SK-N-SH treated with all-trans-retinoic acid at 6 μM for 48 hours (cell line): ENCODE measurements around the gene MAGEB3.

ENCODE experiments used
- ATAC-seq: fragments of 200-7000 bp; cut with Tn5 transposase; 3 replicates; pipeline ENCODE4 v1.9.1; 2020; ENCODE audit warnings: mild to moderate bottlenecking, moderate library complexity
- ARNTL ChIP-seq: fragments of 450-650 bp; formaldehyde crosslinking; IDR thresholded peaks from 2 replicates; pipeline ENCODE4 v1.5.0; 2020; ENCODE audit warnings: low read depth, mild to moderate bottlenecking, moderate library complexity, borderline replicate concordance
- BACH2 ChIP-seq: fragments of 250-450 bp; sonication (Bioruptor Pico); IDR thresholded peaks from 2 replicates; pipeline ENCODE4 v1.9.0; 2021; ENCODE audit warnings: mild to moderate bottlenecking, borderline replicate concordance
- CSDC2 ChIP-seq: fragments of 250-450 bp; sonication (Bioruptor Pico); IDR thresholded peaks from 2 replicates; pipeline ENCODE4 v1.5.0; 2020; ENCODE audit warnings: mild to moderate bottlenecking, moderate library complexity
- ESRRG ChIP-seq: fragments of 250-450 bp; sonication (Bioruptor Pico); IDR thresholded peaks from 2 replicates; pipeline ENCODE4 v1.6.1; 2021; ENCODE audit warnings: mild to moderate bottlenecking
- GLIS3 ChIP-seq: fragments of 250-450 bp; sonication (Bioruptor Pico); IDR thresholded peaks from 2 replicates; pipeline ENCODE4 v1.5.0; 2020; ENCODE audit warnings: mild to moderate bottlenecking, moderate library complexity
- ISL1 ChIP-seq: fragments of 250-450 bp; sonication (Bioruptor Pico); IDR thresholded peaks from 2 replicates; pipeline ENCODE4 v2.1.2; 2022; ENCODE audit warnings: mild to moderate bottlenecking, moderate library complexity
- OSR1 ChIP-seq: fragments of 250-450 bp; sonication (Bioruptor Pico); IDR thresholded peaks from 2 replicates; pipeline ENCODE4 v1.8.0; 2022; ENCODE audit warnings: moderate library complexity, mild to moderate bottlenecking, inconsistent platforms
- PPARA ChIP-seq: fragments of 250-450 bp; sonication (Bioruptor Pico); IDR thresholded peaks from 2 replicates; pipeline ENCODE4 v1.5.0; 2020; ENCODE audit warnings: mild to moderate bottlenecking, borderline replicate concordance
- RARB ChIP-seq: fragments of 250-450 bp; sonication (Bioruptor Pico); IDR thresholded peaks from 2 replicates; pipeline ENCODE4 v1.8.0; 2021; ENCODE audit warnings: mild to moderate bottlenecking, moderate library complexity
- SNAI2 ChIP-seq: fragments of 250-450 bp; sonication (Bioruptor Pico); IDR thresholded peaks from 2 replicates; pipeline ENCODE4 v1.5.0; 2020; ENCODE audit warnings: mild to moderate bottlenecking, moderate library complexity
- TCF4 ChIP-seq: fragments of 250-450 bp; sonication (Bioruptor Pico); IDR thresholded peaks from 2 replicates; pipeline ENCODE4 v1.8.0; 2021; ENCODE audit warnings: mild to moderate bottlenecking, moderate library complexity, borderline replicate concordance
- TOX ChIP-seq: fragments of 250-450 bp; sonication (Bioruptor Pico); IDR thresholded peaks from 2 replicates; pipeline ENCODE4 v1.8.0; 2021; ENCODE audit warnings: mild to moderate bottlenecking, moderate library complexity, borderline replicate concordance
- ZC3H10 ChIP-seq: fragments of 250-450 bp; sonication (Bioruptor Pico); IDR thresholded peaks from 2 replicates; pipeline ENCODE4 v1.5.1; 2021; ENCODE audit warnings: mild to moderate bottlenecking, moderate library complexity
- ZFP3 ChIP-seq: fragments of 250-450 bp; sonication (Bioruptor Pico); IDR thresholded peaks from 2 replicates; pipeline ENCODE4 v1.5.0; 2020; ENCODE audit warnings: mild to moderate bottlenecking, moderate library complexity
- ZFP30 ChIP-seq: fragments of 450-650 bp; formaldehyde crosslinking; IDR thresholded peaks from 2 replicates; pipeline ENCODE4 v1.5.0; 2022; ENCODE audit warnings: mild to moderate bottlenecking, moderate library complexity
- ZNF565 ChIP-seq: fragments of 450-650 bp; formaldehyde crosslinking; conservative IDR thresholded peaks from 2 replicates; pipeline ENCODE4 v1.5.0; 2020; ENCODE audit warnings: low read depth, mild to moderate bottlenecking, moderate library complexity
- TF ChIP-seq, protein P1 (sequence below): fragments of 250-450 bp; sonication (Bioruptor Pico); IDR thresholded peaks from 2 replicates; pipeline ENCODE4 v1.5.1; 2021; ENCODE audit warnings: mild to moderate bottlenecking, moderate library complexity
- TF ChIP-seq, protein P2 (sequence below): fragments of 250-450 bp; sonication (Bioruptor Pico); IDR thresholded peaks from 2 replicates; pipeline ENCODE4 v1.8.0; 2020; ENCODE audit warnings: mild to moderate bottlenecking, moderate library complexity, borderline replicate concordance
- TF ChIP-seq, protein P3 (sequence below): fragments of 250-450 bp; sonication (Bioruptor Pico); IDR thresholded peaks from 2 replicates; pipeline ENCODE4 v1.5.0; 2020; ENCODE audit warnings: mild to moderate bottlenecking, moderate library complexity
- TF ChIP-seq, protein P4 (sequence below): fragments of 250-450 bp; sonication (Bioruptor Pico); IDR thresholded peaks from 2 replicates; pipeline ENCODE4 v1.5.1; 2020; ENCODE audit warnings: low read depth, mild to moderate bottlenecking, moderate library complexity
- TF ChIP-seq, protein P5 (sequence below): fragments of 250-450 bp; sonication (Bioruptor Pico); IDR thresholded peaks from 2 replicates; pipeline ENCODE4 v1.8.0; 2021; ENCODE audit warnings: low read depth, mild to moderate bottlenecking, moderate library complexity, borderline replicate concordance

The MAGEB3 gene

DNA sequence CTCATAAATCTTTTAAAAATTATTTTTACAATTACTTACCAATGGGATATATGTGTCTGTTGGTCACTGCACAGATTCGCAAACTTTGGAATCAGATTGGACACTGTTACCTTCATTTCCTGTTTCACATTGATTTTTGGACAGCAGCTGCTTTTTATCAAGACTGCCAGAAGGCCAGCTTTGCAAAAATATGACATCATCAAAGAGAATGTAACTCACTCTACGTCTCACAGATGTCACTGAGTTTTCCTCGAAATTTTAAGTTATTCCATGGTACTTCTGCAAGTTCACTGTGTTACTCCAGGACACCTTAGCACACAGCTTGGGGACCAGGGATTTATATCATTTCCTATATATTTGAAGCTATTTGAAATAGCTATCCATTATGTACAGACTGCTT lies 46.9 kb upstream of the MAGEB3 start:
- peak; percentile 40; the same call in 2 of the 3 replicates for ATAC-seq

DNA sequence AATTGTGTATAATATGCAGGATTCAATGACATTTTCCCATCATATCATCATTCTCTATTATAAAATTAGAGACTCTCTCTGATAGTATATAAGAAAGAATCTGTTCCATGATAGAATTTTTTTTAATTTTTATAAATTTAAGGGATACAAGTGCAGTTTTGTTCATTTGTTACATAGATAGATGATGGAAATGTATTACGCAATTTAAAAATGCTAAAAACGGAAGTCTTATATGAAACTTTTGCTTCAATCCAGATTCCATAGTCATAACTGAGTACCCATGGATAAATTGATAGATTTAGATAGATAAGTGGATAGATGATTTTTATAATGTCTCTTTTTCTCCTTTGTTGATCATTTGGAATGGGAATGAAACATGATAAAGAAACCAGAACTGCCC lies 40.0 kb upstream of the MAGEB3 start:
- ATAC-seq, result no peak
- TF ChIP-seq OSR1 (no peak), ZFP3 (CRISPR knock-in tag) (no peak), TCF4 (CRISPR knock-in tag) (no peak), TOX (no peak), ZNF565 (CRISPR knock-in tag) (no peak), CSDC2 (CRISPR knock-in tag) (no peak), ZC3H10 (CRISPR knock-in tag) (no peak), ISL1 (no peak), BACH2 (CRISPR knock-in tag) (no peak), ARNTL (CRISPR knock-in tag) (no peak), PPARA (CRISPR knock-in tag) (no peak), ZFP30 (no peak)
- TF ChIP-seq, protein P1, sequence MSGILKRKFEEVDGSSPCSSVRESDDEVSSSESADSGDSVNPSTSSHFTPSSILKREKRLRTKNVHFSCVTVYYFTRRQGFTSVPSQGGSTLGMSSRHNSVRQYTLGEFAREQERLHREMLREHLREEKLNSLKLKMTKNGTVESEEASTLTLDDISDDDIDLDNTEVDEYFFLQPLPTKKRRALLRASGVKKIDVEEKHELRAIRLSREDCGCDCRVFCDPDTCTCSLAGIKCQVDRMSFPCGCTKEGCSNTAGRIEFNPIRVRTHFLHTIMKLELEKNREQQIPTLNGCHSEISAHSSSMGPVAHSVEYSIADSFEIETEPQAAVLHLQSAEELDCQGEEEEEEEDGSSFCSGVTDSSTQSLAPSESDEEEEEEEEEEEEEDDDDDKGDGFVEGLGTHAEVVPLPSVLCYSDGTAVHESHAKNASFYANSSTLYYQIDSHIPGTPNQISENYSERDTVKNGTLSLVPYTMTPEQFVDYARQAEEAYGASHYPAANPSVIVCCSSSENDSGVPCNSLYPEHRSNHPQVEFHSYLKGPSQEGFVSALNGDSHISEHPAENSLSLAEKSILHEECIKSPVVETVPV (CRISPR knock-in tag), result no peak
- TF ChIP-seq, protein P2, sequence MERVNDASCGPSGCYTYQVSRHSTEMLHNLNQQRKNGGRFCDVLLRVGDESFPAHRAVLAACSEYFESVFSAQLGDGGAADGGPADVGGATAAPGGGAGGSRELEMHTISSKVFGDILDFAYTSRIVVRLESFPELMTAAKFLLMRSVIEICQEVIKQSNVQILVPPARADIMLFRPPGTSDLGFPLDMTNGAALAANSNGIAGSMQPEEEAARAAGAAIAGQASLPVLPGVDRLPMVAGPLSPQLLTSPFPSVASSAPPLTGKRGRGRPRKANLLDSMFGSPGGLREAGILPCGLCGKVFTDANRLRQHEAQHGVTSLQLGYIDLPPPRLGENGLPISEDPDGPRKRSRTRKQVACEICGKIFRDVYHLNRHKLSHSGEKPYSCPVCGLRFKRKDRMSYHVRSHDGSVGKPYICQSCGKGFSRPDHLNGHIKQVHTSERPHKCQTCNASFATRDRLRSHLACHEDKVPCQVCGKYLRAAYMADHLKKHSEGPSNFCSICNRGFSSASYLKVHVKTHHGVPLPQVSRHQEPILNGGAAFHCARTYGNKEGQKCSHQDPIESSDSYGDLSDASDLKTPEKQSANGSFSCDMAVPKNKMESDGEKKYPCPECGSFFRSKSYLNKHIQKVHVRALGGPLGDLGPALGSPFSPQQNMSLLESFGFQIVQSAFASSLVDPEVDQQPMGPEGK (CRISPR knock-in tag), result no peak

More for the DNA sequence above, 46.9 kb upstream of the MAGEB3 start:
- TF ChIP-seq ZFP30 (no peak), SNAI2 (CRISPR knock-in tag) (no peak), PPARA (CRISPR knock-in tag) (no peak), ARNTL (CRISPR knock-in tag) (no peak), BACH2 (CRISPR knock-in tag) (no peak), OSR1 (no peak), RARB (CRISPR knock-in tag) (no peak), ZNF565 (CRISPR knock-in tag) (no peak), ISL1 (no peak), TOX (no peak), GLIS3 (CRISPR knock-in tag) (no peak), ESRRG (CRISPR knock-in tag) (no peak), CSDC2 (CRISPR knock-in tag) (no peak), ZC3H10 (CRISPR knock-in tag) (no peak), ZFP3 (CRISPR knock-in tag) (no peak)
- TF ChIP-seq, protein P3, sequence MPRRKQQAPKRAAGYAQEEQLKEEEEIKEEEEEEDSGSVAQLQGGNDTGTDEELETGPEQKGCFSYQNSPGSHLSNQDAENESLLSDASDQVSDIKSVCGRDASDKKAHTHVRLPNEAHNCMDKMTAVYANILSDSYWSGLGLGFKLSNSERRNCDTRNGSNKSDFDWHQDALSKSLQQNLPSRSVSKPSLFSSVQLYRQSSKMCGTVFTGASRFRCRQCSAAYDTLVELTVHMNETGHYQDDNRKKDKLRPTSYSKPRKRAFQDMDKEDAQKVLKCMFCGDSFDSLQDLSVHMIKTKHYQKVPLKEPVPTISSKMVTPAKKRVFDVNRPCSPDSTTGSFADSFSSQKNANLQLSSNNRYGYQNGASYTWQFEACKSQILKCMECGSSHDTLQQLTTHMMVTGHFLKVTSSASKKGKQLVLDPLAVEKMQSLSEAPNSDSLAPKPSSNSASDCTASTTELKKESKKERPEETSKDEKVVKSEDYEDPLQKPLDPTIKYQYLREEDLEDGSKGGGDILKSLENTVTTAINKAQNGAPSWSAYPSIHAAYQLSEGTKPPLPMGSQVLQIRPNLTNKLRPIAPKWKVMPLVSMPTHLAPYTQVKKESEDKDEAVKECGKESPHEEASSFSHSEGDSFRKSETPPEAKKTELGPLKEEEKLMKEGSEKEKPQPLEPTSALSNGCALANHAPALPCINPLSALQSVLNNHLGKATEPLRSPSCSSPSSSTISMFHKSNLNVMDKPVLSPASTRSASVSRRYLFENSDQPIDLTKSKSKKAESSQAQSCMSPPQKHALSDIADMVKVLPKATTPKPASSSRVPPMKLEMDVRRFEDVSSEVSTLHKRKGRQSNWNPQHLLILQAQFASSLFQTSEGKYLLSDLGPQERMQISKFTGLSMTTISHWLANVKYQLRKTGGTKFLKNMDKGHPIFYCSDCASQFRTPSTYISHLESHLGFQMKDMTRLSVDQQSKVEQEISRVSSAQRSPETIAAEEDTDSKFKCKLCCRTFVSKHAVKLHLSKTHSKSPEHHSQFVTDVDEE (CRISPR knock-in tag), result no peak
- TF ChIP-seq, protein P1 (CRISPR knock-in tag), result no peak
- TF ChIP-seq, protein P4, sequence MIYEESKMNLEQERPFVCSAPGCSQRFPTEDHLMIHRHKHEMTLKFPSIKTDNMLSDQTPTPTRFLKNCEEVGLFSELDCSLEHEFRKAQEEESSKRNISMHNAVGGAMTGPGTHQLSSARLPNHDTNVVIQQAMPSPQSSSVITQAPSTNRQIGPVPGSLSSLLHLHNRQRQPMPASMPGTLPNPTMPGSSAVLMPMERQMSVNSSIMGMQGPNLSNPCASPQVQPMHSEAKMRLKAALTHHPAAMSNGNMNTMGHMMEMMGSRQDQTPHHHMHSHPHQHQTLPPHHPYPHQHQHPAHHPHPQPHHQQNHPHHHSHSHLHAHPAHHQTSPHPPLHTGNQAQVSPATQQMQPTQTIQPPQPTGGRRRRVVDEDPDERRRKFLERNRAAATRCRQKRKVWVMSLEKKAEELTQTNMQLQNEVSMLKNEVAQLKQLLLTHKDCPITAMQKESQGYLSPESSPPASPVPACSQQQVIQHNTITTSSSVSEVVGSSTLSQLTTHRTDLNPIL (CRISPR knock-in tag), result no peak
- TF ChIP-seq, protein P5, sequence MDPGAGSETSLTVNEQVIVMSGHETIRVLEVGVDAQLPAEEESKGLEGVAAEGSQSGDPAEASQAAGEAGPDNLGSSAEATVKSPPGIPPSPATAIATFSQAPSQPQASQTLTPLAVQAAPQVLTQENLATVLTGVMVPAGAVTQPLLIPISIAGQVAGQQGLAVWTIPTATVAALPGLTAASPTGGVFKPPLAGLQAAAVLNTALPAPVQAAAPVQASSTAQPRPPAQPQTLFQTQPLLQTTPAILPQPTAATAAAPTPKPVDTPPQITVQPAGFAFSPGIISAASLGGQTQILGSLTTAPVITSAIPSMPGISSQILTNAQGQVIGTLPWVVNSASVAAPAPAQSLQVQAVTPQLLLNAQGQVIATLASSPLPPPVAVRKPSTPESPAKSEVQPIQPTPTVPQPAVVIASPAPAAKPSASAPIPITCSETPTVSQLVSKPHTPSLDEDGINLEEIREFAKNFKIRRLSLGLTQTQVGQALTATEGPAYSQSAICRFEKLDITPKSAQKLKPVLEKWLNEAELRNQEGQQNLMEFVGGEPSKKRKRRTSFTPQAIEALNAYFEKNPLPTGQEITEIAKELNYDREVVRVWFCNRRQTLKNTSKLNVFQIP (CRISPR knock-in tag), result no peak
- TF ChIP-seq, protein P2 (CRISPR knock-in tag), result no peak
- TF ChIP-seq, all 23 proteins: peak for 0
